SW 1271 (cell line): Measurements from ENCODE around the gene TLR8.

Experiments used
- DNase-seq, 2 experiments: peaks; one replicate each; lab custom pipeline; 2025; lab: John Stamatoyannopoulos, UW

The TLR8 gene

DNA sequence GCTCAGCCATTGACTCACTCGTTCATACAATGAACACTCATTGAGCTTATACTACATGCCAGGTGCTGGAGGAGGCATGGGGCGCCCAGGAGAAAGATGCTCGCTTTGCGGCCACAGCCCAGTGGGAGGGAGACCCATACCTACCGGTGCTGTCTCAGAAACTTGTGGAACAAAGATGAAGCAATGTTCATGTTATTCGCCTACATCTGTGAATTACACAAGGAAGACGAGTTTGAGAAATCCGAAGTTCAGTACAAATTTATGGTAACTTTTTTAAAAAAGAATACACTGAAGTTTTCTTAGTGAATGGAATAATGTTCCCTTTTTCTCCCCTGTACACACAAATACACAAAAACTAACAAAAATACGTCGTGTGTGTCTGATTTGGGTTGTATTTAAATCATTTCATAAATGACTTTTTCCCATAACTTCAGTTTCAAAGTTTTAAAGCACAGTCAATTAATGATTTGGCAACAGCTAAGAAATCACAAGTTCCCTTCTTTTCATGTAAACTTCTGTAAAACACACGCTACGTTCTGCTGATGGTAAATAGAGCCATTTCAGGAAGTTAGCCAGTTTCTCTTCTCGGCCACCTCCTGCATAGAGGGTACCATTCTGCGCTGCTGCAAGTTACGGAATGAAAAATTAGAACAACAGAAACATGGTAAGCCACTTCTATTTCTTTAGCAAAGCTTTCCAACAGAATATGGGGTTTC lies at the start of gene TLR8:
TLR8 (plus strand) TSS at position 575 of the 716 bp plus-strand sequence; CDS start at position 662, 87 bp downstream.
- DNase-seq, result no peak

GRCh38 chrX:12865359-12865758 lies 41.1 kb upstream of the TLR8 start:
- DNase-seq, result no peak

DNA sequence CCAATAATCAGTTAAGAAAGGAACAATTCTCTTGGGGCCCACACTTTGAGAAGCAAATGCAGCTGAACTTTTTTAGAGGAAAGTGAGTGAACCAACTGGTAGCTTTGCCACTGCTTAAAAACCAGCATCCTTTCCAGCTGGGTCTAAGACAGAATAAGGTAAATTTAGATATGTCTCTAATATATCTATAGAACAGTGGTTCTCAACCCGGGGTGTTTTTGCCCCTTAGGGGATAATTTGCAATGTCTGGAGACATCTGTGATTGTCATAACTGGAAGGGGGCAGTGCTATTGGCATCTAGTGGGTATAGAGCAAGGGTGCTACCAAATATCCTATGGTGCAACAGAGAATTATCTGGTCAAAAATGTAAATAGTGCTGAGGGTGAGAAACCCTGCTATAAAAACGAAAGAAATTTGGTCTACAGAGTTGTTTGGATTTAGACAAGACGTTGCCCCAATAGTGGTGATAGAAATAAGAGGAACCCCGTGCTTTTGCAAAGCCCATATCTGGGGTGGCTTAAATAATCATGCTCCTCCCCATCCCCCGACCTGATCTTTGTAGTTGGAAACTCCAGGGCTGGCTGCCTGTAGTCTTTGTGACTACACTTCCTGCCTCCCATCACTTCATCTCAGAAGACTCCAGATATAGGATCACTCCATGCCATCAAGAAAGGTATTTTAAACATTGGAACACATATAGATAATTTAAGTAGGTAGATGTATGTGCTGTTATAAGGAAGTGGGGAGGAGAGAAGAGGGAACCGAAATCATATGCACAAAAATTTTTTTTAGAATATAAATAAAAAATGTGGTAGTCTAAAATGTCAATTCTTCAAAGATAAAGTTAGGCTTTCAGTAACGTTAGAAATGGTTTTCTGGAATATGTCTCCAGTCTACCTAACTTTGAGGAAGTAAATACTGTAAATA lies 39.7 kb upstream of the TLR8 start, which contains the start of gene TLR7:
TLR7 (plus strand) TSS at position 622 of the 927 bp plus-strand sequence. CDS start 507 bp downstream, outside the sequence.
- no peak for DNase-seq

- no peak for DNase-seq
Observed at GRCh38 chrX:12867685-12868084, 38.7 kb upstream of the TLR8 start.

GRCh38 chrX:12868747-12869146 lies 37.7 kb upstream of the TLR8 start:
- DNase-seq, result no peak

GRCh38 chrX:12871257-12871656 lies 35.2 kb upstream of the TLR8 start:
- DNase-seq, result no peak

DNA sequence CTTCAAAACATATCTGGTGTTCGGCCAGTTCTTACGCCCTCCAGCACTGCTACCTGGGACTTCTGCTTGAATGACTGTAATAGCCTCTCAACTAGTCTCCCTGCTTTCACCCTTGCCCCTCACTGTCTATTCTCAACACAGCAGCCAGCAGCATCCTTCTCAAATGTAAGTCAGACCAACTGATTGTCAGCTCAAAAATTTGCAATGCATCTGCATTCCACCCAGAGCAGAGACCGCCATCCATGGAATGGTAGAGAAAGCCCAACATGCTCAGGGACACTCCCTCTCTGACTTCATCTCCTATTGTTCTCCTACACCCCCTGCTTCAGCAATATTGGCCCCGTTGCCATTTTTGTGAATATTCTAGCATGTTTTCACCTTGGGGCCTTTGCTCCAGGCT lies 33.7 kb upstream of the TLR8 start:
- DNase-seq, result no peak

DNA sequence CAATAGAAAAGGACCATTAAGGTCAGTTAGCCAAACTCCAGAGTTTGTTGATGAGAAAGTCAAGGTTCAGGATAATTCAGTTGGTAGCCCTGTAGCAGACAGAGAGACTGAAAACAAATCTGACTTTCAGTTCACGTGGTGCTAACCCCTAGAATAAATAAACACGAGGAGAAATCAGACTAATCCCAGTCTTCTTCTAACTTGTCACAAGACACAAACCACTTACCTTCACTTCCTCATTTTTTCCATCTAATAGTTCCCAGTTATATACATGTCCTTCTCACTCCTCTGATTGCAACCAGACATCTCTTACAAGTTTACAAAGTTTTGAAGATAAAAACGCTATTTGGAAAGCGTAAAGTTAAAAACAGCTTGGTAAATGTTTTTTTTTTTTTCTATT lies 31.8 kb upstream of the TLR8 start:
- DNase-seq, result no peak

DNA sequence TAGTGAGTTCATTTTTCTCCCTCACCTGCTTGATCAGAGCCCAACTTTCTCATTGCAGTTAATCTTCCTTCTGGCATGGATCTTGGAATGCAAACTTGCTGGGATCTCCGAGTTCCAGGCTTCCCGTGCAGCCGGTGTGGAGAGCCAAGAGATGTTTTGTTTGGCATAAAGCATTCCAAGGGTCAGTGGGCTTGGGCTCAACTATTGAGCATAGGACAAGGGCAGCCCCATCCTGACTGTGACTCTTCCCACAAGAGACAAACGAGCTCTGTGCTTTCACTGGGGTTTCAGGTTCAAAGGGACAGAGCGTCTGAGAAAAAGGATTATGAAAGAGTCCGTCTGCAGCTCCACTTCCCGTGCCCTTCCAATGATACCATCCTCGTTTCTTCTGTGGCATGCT lies 29.0 kb upstream of the TLR8 start:
- no peak for DNase-seq

GRCh38 chrX:12878536-12878935 lies 27.9 kb upstream of the TLR8 start:
- no peak for DNase-seq

GRCh38 chrX:12881914-12882313 lies 24.5 kb upstream of the TLR8 start:
- DNase-seq, result no peak

- no peak for DNase-seq
Observed at GRCh38 chrX:12885508-12885907, 20.9 kb upstream of the TLR8 start.

GRCh38 chrX:12886545-12886944 lies 19.9 kb upstream of the TLR8 start:
- no peak for DNase-seq

DNA sequence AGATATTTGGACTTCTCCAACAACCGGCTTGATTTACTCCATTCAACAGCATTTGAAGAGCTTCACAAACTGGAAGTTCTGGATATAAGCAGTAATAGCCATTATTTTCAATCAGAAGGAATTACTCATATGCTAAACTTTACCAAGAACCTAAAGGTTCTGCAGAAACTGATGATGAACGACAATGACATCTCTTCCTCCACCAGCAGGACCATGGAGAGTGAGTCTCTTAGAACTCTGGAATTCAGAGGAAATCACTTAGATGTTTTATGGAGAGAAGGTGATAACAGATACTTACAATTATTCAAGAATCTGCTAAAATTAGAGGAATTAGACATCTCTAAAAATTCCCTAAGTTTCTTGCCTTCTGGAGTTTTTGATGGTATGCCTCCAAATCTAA lies 19.3 kb upstream of the TLR8 start:
- no peak for DNase-seq

GRCh38 chrX:12887767-12888166 lies 18.7 kb upstream of the TLR8 start:
- DNase-seq, result no peak

DNA sequence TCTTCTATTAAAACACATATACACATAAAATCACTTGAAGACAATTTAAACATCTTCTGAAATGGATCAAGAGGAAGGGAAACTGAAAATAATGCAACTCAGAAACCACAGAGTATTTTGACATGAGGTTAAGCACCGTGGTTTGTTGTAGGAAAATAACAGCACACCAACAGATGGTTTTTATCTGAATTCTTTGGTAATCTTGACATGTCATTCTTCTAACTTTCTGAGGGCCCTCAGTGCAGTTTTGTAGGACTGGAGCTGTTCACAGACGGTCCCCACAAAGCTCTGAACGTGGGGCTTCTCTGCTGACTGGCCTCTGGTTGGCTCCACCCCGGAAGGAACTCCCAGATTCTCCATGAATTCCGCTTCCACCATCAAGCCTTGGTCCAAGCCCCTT lies 16.0 kb upstream of the TLR8 start:
- no peak for DNase-seq

GRCh38 chrX:12891171-12891570 lies 15.2 kb upstream of the TLR8 start:
- no peak for DNase-seq

DNA sequence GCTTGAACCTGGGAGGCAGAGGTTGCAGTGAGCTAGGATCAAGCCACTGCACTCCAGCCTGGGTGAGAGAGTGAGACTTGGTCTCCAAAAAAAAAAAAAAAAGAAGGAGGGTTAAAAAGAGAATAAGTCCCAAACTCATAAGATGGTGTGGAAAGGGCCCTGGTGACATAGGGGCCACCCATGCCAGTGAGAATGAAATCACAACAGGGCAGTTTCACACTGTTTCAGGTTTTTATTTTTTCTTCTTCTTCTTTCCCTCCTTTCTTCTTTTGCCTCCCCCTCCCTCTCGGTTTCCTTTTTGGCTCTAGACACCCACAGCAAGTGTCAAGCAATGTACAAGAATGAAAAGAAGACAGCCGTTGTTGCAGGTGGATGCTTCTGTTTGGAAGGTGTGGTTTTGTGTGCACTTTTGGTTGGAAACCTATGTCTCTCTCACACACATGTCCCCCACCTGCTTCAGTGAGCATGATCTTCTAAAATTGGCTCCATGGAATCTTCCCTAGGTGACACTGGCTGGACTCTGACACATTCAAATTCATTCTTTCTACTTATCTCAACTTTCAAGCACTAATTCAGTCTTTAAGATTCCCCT lies 14.4 kb upstream of the TLR8 start:
- no peak for DNase-seq

DNA sequence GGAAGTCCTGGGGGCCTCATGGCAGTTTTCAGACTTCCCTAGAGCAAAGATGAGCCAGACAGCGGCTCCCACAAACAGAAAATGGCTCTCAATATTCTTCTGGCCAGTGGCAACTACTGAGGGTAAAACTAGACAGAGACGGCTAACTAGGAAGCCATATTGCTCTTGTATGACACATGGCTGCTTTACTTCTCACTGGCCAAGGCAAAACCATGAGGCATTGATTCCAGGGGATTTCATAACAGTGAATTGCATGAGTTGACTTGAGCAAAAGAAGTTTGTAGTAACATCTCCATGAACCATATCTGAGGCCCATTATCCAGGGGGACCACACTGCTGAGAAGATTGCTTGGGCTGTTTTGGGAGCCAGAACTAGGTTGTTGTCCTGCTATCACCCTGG lies 13.7 kb upstream of the TLR8 start:
- DNase-seq, result no peak

DNA sequence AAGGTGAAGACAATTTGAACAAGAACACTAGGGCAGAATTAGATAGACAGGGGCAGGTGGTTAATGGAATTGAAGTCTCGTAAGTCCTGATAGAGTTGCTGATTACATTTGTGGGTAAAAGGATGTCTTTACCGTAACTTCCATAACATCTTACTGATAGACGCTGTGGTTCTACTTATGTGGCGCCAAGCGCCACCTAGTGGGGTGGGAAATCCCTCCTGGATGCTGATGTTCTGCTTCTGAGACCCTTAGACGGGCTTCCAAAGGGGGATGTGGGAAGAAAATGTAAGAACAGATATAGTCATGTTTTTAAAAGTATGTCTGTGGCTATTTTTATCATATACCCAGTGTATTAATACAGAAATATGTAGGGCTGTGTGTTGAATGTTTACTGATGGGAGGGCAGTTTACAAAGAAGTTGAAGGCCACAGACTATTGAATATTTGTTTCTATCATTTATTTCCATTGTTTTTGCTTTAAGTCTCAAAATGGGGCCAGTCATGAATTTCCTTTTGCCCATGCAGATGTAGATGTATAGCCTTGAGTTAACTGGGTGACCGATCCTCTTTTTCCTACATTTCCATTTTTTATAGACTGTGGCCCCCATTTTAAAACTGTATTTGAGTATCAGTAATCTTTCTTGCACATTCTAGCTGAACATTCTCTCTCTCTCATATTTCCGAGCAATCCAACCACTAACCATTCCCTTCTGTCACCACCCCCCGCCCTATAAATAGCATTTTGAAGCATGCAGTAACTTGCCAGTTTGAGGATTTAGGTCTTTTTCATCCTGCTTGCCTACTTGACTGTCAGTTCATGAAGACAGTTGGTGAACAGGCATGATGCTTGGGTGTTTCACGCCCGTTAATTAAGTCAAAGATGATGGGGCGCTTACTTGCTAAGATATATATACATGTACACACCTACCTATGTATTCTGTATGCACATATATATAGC lies 12.1 kb upstream of the TLR8 start:
- no peak for DNase-seq

DNA sequence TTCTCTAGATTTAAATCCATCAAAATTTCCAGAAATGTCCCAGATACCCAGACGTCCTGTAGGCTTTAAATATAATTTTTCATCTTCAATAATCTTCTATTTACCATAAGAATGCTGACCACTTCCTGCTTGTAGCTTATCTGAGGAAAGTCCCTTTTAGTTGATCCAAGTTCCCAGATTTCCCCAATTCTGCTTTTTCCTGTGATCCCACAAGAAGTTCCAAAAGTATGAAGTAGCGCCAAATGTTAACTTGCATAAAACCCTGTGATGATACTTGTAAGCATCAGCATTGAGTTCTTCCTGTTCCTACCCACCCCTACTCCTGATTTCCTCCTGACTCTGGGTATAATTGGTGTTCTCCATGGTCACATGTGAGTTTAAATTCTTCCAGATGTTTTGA lies 10.6 kb upstream of the TLR8 start:
- DNase-seq, result no peak

DNA sequence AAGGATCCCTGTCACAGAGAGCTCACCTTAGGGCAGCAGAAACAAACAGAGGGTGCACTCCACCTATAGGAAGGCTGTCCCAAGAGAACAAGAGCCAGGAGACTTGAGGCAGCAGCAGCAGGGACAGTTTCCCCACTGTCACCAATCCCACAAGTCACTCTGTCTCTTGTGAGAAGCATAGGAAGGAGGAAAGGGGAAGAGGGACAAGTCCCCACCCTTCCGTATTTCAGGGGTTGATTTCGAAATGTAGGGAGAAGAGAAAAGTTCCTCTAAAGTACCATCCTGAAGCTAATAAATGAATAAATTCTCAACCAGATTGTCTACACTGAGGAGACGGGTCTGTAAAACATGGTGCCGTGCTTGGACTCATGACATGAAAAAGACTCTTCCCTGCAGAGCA lies 9.5 kb upstream of the TLR8 start:
- DNase-seq, result no peak
